Esophagus muscularis mucosa (tissue), 3 donors: ENCODE results near the gene HYAL4.

Experiments used
- CTCF ChIP-seq, 3 experiments: fragments of 200-600 bp in 2 of 3; fragments of 450-650 bp in 1 of 3; sonication (generic) in 2 of 3; IDR thresholded peaks; one replicate each; pipeline ENCODE4 v1.5.1; 2017 to 2019; ENCODE audit warnings: antibody characterized with exemption in 3 of 3, mild to moderate bottlenecking in 2 of 3, moderate library complexity in 1 of 3
- POLR2A ChIP-seq: fragments of 450-650 bp; IDR thresholded peaks from one replicate; pipeline ENCODE4 v1.6.1; 2017; ENCODE audit warnings: antibody characterized with exemption, moderate library complexity, mild to moderate bottlenecking, low read depth
- POLR2AphosphoS5 ChIP-seq, 2 donors: sonication (generic); formaldehyde crosslinking; IDR thresholded peaks; one replicate each; pipeline ENCODE4 v1.6.1; 2017; ENCODE audit warnings: antibody characterized with exemption in 2 of 2

GRCh38 chr7:123918309-123918708 is 73.3 kb downstream of the HYAL4 start:
- TF ChIP-seq CTCF (IDR thresholded peaks at IDR 0.05) (no peak), POLR2A (no peak), POLR2AphosphoS5 (IDR thresholded peaks at IDR 0.05) (no peak)
